Vagina (tissue), 2 donors: ENCODE data around the gene PODN.

Experiments used
- CTCF ChIP-seq, 3 experiments: fragments of 450-650 bp in 2 of 3; fragments of 200-600 bp in 1 of 3; sonication (generic) in 1 of 3; IDR thresholded peaks; one replicate each; pipeline ENCODE4 v1.5.1; 2017 to 2019; ENCODE audit warnings: antibody characterized with exemption in 3 of 3, mild to moderate bottlenecking in 2 of 3, moderate library complexity in 2 of 3
- POLR2A ChIP-seq, 2 donors: fragments of 450-650 bp; IDR thresholded peaks; one replicate each; pipeline ENCODE4 v1.6.1; 2017; ENCODE audit warnings: antibody characterized with exemption in 2 of 2, mild to moderate bottlenecking in 2 of 2, moderate library complexity in 2 of 2

GRCh38 chr1:53070621-53071020, 8.6 kb downstream of the PODN start:
- no peak for TF ChIP-seq CTCF (IDR thresholded peaks at IDR 0.05)
- TF ChIP-seq POLR2A (IDR thresholded peaks at IDR 0.05) = no peak
